Measurements from ENCODE around the gene EPSTI1. TPM values are rescaled to one million over a fixed set of nuclear protein-coding genes. Genes with fewer than 3 reads are reported as not detected.

Gene EPSTI1
- total and polyA plus RNA-seq, 10 of the 15 experiments (the other 5 are each of a cell fraction or from before 2014, with no cell fraction given), result 4.7 to 32.0 (median 24.2) TPM

- no peak; the same call in 1 of the 2 replicates for TF ChIP-seq RBBP5 (conservative IDR thresholded peaks at IDR 0.05)
- TF ChIP-seq KDM1A (IDR thresholded peaks at IDR 0.05; ENCODE audit: borderline replicate concordance), result no peak
- no peak for TF ChIP-seq SUPT20H (IDR thresholded peaks at IDR 0.05; ENCODE audit: borderline replicate concordance, control insufficient read depth, low read depth, low read length)
- TF ChIP-seq GATAD2B (conservative IDR thresholded peaks at IDR 0.05; ENCODE audit: low read depth), result peak; percentile 88
- TF ChIP-seq, protein P1, sequence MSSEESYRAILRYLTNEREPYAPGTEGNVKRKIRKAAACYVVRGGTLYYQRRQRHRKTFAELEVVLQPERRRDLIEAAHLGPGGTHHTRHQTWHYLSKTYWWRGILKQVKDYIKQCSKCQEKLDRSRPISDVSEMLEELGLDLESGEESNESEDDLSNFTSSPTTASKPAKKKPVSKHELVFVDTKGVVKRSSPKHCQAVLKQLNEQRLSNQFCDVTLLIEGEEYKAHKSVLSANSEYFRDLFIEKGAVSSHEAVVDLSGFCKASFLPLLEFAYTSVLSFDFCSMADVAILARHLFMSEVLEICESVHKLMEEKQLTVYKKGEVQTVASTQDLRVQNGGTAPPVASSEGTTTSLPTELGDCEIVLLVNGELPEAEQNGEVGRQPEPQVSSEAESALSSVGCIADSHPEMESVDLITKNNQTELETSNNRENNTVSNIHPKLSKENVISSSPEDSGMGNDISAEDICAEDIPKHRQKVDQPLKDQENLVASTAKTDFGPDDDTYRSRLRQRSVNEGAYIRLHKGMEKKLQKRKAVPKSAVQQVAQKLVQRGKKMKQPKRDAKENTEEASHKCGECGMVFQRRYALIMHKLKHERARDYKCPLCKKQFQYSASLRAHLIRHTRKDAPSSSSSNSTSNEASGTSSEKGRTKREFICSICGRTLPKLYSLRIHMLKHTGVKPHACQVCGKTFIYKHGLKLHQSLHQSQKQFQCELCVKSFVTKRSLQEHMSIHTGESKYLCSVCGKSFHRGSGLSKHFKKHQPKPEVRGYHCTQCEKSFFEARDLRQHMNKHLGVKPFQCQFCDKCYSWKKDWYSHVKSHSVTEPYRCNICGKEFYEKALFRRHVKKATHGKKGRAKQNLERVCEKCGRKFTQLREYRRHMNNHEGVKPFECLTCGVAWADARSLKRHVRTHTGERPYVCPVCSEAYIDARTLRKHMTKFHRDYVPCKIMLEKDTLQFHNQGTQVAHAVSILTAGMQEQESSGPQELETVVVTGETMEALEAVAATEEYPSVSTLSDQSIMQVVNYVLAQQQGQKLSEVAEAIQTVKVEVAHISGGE (CRISPR knock-in tag; IDR thresholded peaks at IDR 0.05), result no peak
- peak; percentile 37; the same call in 1 of the 2 replicates for TF ChIP-seq SIN3A (IDR thresholded peaks at IDR 0.05; ENCODE audit: low read depth, low read length)
- TF ChIP-seq BRCA1 (IDR thresholded peaks at IDR 0.05; ENCODE audit: low read depth, low read length), result no peak
- TF ChIP-seq MEF2B (IDR thresholded peaks at IDR 0.05; ENCODE audit: partially characterized antibody, poor library complexity, severe bottlenecking), result peak; percentile 59
- TF ChIP-seq, protein P2, sequence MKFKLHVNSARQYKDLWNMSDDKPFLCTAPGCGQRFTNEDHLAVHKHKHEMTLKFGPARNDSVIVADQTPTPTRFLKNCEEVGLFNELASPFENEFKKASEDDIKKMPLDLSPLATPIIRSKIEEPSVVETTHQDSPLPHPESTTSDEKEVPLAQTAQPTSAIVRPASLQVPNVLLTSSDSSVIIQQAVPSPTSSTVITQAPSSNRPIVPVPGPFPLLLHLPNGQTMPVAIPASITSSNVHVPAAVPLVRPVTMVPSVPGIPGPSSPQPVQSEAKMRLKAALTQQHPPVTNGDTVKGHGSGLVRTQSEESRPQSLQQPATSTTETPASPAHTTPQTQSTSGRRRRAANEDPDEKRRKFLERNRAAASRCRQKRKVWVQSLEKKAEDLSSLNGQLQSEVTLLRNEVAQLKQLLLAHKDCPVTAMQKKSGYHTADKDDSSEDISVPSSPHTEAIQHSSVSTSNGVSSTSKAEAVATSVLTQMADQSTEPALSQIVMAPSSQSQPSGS (IDR thresholded peaks at IDR 0.05; ENCODE audit: low read length), result no peak; the same call in 1 of the 2 replicates
- no peak for TF ChIP-seq BMI1 (IDR thresholded peaks at IDR 0.05; ENCODE audit: borderline replicate concordance)
- TF ChIP-seq, protein P3, sequence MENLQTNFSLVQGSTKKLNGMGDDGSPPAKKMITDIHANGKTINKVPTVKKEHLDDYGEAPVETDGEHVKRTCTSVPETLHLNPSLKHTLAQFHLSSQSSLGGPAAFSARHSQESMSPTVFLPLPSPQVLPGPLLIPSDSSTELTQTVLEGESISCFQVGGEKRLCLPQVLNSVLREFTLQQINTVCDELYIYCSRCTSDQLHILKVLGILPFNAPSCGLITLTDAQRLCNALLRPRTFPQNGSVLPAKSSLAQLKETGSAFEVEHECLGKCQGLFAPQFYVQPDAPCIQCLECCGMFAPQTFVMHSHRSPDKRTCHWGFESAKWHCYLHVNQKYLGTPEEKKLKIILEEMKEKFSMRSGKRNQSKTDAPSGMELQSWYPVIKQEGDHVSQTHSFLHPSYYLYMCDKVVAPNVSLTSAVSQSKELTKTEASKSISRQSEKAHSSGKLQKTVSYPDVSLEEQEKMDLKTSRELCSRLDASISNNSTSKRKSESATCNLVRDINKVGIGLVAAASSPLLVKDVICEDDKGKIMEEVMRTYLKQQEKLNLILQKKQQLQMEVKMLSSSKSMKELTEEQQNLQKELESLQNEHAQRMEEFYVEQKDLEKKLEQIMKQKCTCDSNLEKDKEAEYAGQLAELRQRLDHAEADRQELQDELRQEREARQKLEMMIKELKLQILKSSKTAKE (IDR thresholded peaks at IDR 0.05; ENCODE audit: low read depth, poor library complexity, severe bottlenecking), result no peak
- 0 out of 2 replicates have a peak, but pooled peaks have one; percentile 41 for TF ChIP-seq HDGF (IDR thresholded peaks at IDR 0.05)
- peak; percentile 23; the same call in 1 of the 2 replicates for TF ChIP-seq MTA3 (IDR thresholded peaks at IDR 0.05; ENCODE audit: borderline replicate concordance, low read length)
- TF ChIP-seq KAT2A (conservative IDR thresholded peaks at IDR 0.05; ENCODE audit: control insufficient read depth, low read depth, low read length), result no peak
- no peak; the same call in 1 of the 2 replicates for TF ChIP-seq SMAD5 (IDR thresholded peaks at IDR 0.05; ENCODE audit: low read depth)
- TF ChIP-seq EP300 (IDR thresholded peaks at IDR 0.05; ENCODE audit: borderline replicate concordance in 1 of 2, control insufficient read depth in 1 of 2, low read depth in 2 of 2, low read length in 2 of 2), result peak in 1 of 2 experiments; percentile 67; a peak in 1 of 4 replicates
- TF ChIP-seq NRF1 (conservative IDR thresholded peaks at IDR 0.05; ENCODE audit: low read depth, low read length), result no peak
- no peak for TF ChIP-seq REST (IDR thresholded peaks at IDR 0.05; ENCODE audit: low read depth, low read length)
These were observed at the start of gene EPSTI1 (continued) for GRCh38 chr13:42991898-42992763.

Measured in GM12878 (cell line).